ENCODE results near the gene ALK. TPM values are rescaled to one million over a fixed set of nuclear protein-coding genes. Genes with fewer than 3 reads are reported as not detected.

ALK gene
- total RNA-seq, 1 donor from 2014 or later, result under 0.01 TPM

DNA sequence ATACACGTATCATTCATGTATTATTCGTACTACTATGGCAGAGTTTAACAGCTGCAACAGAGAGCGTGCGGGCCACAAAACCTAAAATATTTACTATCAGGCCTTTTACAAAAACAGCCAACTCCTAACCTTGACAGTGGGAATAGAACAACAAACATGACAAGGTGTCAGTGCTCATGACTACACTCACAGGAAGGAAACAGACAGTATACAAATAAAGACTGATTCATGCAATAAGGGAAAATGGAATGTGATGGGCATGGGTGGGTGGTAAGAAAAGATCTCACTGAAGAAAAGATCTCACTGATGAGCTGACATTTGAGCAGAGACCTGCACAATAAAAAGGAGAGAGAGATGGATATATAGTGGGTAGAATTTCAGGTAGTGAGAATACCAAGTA lies 347.8 kb downstream of the ALK start:
- H3K4me3 ChIP-seq (ENCODE audit: low read depth, low read length), result no peak overlapping the region
- no peak for DNase-seq (ENCODE audit: low read depth)
- TF ChIP-seq CTCF (conservative IDR thresholded peaks at IDR 0.05; ENCODE audit: low read depth, low read length), result no peak

GRCh38 chr2:29573147-29573546 lies 348.2 kb downstream of the ALK start:
- no peak overlapping the region for H3K4me3 ChIP-seq (ENCODE audit: low read depth, low read length)
- TF ChIP-seq CTCF (conservative IDR thresholded peaks at IDR 0.05; ENCODE audit: low read depth, low read length), result no peak
- DNase-seq (ENCODE audit: low read depth), result no peak

- no peak overlapping the region for H3K4me3 ChIP-seq (ENCODE audit: low read depth, low read length)
- no peak for TF ChIP-seq CTCF (conservative IDR thresholded peaks at IDR 0.05; ENCODE audit: low read depth, low read length)
- no peak for DNase-seq (ENCODE audit: low read depth)
These were observed 350.8 kb downstream of the ALK start for GRCh38 chr2:29570539-29570938.

DNA sequence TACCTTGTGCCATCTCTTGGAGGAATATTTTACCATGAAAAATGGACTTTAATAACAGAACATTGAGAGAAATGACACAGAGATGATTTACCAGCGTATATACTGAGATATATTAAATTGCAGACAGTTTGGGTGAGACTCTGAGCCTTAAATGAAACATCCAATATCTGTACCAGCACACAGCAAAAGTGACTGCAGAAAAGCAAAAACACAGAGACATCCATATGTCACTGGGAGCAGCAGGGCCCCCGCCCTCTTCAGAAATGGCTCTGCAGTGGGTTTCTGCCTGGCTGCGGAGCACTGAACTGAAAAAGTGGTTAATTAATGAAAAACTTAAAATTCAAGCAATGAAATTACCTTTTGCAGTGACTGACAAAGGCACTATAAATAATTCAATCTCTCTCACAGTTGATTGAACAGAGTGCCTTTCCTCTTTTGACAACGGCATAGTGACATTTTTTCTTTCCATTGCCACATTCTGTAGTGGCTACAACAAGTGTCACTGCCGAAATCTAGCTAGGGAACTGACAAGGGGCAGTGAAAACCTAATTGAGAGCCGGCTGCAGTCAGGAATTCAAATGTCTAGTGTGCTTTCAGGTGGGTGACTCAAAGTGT lies 353.4 kb downstream of the ALK start:
- no peak for DNase-seq (ENCODE audit: low read depth)
- TF ChIP-seq CTCF (conservative IDR thresholded peaks at IDR 0.05; ENCODE audit: low read depth, low read length), result no peak
- no peak overlapping the region for H3K4me3 ChIP-seq (ENCODE audit: low read depth, low read length)

DNA sequence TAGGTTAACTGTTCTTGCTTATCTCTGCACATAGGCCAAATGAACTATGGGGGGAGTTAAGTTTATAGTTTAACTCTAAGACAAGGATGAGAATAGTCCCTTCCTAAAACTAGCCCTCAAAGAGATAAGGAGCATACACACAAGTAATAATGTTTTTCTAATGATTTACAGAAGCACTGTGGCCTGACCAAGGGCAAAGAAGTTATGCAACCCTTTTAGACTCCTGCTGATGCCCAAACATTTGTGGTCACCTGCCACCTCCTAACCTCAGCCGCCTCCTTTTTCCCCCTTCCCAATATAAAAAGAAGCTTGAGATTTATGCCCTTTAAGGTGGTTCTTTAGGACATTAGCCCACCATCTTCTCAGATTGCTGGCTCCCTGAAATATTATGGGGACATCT lies 357.7 kb downstream of the ALK start:
- DNase-seq (ENCODE audit: low read depth), result no peak
- no peak for TF ChIP-seq CTCF (conservative IDR thresholded peaks at IDR 0.05; ENCODE audit: low read depth, low read length)

GRCh38 chr2:29562896-29563295 lies 358.5 kb downstream of the ALK start:
- H3K4me3 ChIP-seq (ENCODE audit: low read depth, low read length), result no peak overlapping the region
- TF ChIP-seq CTCF (conservative IDR thresholded peaks at IDR 0.05; ENCODE audit: low read depth, low read length), result no peak
- no peak for DNase-seq (ENCODE audit: low read depth)

More for the DNA sequence above, 357.7 kb downstream of the ALK start:
- H3K4me3 ChIP-seq (ENCODE audit: low read depth, low read length), result no peak overlapping the region

DNA sequence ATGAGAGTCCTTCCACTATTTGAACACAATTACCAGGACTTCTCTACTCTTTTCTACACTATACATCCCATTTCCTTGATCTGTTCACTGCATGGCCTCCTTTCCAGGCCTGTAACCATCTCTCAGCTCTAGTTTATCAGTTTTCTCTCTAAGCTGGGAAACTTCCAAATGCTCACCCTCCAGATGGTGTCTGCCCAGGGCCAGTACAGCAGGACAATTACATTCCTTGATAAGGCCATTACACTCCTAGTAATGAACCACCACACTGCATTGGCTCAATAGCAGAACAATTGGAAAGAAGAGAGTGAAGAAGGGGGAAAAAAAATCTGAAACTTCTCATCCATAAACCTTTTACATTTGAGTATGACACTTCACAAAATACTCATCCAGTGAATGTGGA lies 359.1 kb downstream of the ALK start:
- H3K4me3 ChIP-seq (ENCODE audit: low read depth, low read length), result no peak overlapping the region
- no peak for DNase-seq (ENCODE audit: low read depth)
- no peak for TF ChIP-seq CTCF (conservative IDR thresholded peaks at IDR 0.05; ENCODE audit: low read depth, low read length)
